ENCODE results near the gene OR4E2.
"Not testable (repeated sequence)": the region's sequence is repeated elsewhere in the genome, so short reads cannot be mapped to it uniquely, and the experiment has no call there.

OR4E2 gene

DNA sequence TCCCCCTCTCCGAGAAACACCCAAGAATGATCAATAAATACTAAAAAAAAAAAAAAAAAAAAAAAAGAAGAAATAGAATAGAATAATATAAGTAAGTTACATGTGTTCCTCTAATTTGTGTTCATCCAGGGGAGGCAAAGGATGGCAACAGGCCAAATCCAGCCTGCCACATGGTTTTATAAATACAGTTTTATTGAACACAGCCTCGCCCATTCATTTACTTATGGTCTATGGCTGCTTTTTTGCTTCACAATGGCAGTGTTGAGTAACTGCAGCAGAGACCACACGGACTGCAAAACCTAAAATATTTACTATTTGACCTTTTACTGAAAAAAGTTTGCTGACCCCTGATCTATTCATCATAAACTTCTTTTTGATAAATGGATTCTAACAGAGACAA lies 44.9 kb downstream of the OR4E2 start:
- not testable (repeated sequence) for ATAC-seq

- no peak for ATAC-seq
Measured at GRCh38 chr14:21699551-21699950, 45.9 kb downstream of the OR4E2 start.

- ATAC-seq: no peak
Measured at GRCh38 chr14:21702316-21702715, 48.7 kb downstream of the OR4E2 start.

DNA sequence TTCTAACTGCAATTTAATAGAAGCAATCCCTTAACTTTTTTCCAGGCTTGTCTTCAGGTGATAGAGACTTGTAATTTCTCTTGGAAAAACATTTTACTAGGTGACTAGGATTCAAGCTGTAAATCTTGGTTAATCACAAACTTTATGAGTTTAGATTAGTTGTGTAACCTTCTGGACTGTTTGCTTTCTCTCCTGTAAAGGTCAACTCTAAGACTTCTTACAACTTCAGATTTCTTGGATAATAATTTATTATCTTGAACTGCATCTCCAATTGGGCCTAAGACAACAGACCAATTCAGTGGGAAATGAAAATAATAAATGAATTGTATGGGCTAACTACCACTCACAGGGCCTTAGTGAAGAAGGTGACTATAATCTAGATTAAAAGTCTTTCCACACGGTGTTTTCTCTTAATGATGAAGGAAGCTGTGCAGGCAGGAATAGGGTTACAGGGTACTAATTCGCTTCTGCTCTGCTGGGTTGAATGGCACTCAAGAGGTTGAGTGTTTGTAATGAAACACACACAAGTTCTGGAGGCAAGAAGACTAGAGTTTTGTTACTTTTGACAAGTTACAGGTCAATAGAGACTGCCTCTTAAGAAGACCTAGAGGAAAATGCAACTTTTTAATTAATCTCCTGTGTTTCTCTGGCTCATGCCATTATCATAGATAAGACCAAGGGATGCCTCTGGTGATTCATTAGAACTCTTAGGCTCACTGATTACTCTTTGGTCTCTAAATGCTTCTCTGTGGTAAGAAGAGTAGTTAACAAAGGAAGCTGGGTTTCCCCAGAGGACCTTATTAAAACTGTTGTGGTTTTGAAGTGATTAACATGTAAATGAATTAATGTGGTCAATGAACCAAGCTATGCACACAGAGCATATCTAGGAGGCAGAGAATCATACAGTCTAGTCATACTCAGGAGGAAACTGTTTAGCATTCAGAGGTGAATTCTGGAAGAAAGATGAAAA lies 50.0 kb downstream of the OR4E2 start:
- peak; percentile 97 to 99 for ATAC-seq

- peak; percentile 44 to 48 for ATAC-seq
Measured at GRCh38 chr14:21704338-21704737, 50.7 kb downstream of the OR4E2 start.

DNA sequence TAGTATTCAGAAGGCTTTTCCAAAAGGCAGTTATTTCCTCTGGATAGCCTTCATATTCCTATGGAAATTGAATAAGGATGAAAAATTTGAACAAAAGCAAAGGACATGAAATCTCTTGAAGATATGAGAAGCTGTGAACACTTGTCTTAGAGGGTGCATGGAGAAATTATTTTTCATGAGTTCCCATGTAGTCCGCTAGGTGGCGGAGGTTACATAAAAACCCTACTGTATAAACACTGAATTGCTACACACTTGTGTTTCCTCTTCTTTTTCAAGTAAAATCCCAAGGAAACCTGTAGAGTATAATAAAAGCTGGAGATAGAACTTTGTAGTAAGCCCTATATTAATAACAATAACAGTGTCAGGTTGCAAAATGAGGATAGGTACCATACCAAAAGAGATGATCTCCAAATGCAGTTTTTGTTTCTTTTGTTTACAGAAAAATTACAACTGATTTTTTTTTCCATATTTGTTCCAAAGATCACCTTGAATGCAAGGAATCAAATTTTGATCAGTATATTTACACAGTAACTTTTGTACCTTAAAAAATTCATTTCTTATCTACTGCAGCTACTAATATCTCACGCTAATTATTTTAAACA lies 57.8 kb downstream of the OR4E2 start:
- peak; percentile 56 to 59 for ATAC-seq

GRCh38 chr14:21712036-21712435 lies 58.4 kb downstream of the OR4E2 start:
- ATAC-seq: peak; percentile 54 to 61

GRCh38 chr14:21714318-21714929 lies 60.8 kb downstream of the OR4E2 start:
- ATAC-seq: no peak

Measured in activated CD4-positive, CD25-positive, alpha-beta regulatory T cell treated with anti-CD3 and anti-CD28 coated beads, Interleukin-2, amount 50 U/mL, for 24 hours (primary cell).